ENCODE results near the gene HMGA1. TPM values are rescaled to one million over a fixed set of nuclear protein-coding genes. Genes with fewer than 3 reads are reported as not detected.

Gene HMGA1
- total and polyA plus RNA-seq, 2 of the 13 experiments (the other 11 are each of a cell fraction or from before 2014, with no cell fraction given): 117 to 145 TPM

- no peak for TF ChIP-seq NFIC (IDR thresholded peaks at IDR 0.05; ENCODE audit: low read length)
- TF ChIP-seq JUNB (CRISPR knock-in tag; IDR thresholded peaks at IDR 0.05; ENCODE audit: borderline replicate concordance): no peak
- no peak for TF ChIP-seq ZNF317 (CRISPR knock-in tag; IDR thresholded peaks at IDR 0.05)
- TF ChIP-seq SUZ12 (IDR thresholded peaks at IDR 0.05; ENCODE audit: low read depth, low read length): no peak
- no peak for TF ChIP-seq REST (IDR thresholded peaks at IDR 0.05; ENCODE audit: borderline replicate concordance in 1 of 2, low read depth in 1 of 2, low read length in 2 of 2)
- TF ChIP-seq, protein P1, sequence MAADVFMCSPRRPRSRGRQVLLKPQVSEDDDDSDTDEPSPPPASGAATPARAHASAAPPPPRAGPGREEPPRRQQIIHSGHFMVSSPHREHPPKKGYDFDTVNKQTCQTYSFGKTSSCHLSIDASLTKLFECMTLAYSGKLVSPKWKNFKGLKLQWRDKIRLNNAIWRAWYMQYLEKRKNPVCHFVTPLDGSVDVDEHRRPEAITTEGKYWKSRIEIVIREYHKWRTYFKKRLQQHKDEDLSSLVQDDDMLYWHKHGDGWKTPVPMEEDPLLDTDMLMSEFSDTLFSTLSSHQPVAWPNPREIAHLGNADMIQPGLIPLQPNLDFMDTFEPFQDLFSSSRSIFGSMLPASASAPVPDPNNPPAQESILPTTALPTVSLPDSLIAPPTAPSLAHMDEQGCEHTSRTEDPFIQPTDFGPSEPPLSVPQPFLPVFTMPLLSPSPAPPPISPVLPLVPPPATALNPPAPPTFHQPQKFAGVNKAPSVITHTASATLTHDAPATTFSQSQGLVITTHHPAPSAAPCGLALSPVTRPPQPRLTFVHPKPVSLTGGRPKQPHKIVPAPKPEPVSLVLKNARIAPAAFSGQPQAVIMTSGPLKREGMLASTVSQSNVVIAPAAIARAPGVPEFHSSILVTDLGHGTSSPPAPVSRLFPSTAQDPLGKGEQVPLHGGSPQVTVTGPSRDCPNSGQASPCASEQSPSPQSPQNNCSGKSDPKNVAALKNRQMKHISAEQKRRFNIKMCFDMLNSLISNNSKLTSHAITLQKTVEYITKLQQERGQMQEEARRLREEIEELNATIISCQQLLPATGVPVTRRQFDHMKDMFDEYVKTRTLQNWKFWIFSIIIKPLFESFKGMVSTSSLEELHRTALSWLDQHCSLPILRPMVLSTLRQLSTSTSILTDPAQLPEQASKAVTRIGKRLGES (CRISPR knock-in tag; IDR thresholded peaks at IDR 0.05; ENCODE audit: borderline replicate concordance): no peak; the same call in 1 of the 2 replicates
- no peak for TF ChIP-seq JARID2 (CRISPR knock-in tag; IDR thresholded peaks at IDR 0.05; ENCODE audit: insufficient replicate concordance)
- no peak for TF ChIP-seq ZFP62 (CRISPR knock-in tag; IDR thresholded peaks at IDR 0.05)
- peak; percentile 28; the same call in 1 of the 2 replicates for TF ChIP-seq SIN3B (IDR thresholded peaks at IDR 0.05; ENCODE audit: low read length)
- peak; percentile 51; the same call in 1 of the 2 replicates for TF ChIP-seq ZNF256 (CRISPR knock-in tag; conservative IDR thresholded peaks at IDR 0.05)
- TF ChIP-seq, protein P2, sequence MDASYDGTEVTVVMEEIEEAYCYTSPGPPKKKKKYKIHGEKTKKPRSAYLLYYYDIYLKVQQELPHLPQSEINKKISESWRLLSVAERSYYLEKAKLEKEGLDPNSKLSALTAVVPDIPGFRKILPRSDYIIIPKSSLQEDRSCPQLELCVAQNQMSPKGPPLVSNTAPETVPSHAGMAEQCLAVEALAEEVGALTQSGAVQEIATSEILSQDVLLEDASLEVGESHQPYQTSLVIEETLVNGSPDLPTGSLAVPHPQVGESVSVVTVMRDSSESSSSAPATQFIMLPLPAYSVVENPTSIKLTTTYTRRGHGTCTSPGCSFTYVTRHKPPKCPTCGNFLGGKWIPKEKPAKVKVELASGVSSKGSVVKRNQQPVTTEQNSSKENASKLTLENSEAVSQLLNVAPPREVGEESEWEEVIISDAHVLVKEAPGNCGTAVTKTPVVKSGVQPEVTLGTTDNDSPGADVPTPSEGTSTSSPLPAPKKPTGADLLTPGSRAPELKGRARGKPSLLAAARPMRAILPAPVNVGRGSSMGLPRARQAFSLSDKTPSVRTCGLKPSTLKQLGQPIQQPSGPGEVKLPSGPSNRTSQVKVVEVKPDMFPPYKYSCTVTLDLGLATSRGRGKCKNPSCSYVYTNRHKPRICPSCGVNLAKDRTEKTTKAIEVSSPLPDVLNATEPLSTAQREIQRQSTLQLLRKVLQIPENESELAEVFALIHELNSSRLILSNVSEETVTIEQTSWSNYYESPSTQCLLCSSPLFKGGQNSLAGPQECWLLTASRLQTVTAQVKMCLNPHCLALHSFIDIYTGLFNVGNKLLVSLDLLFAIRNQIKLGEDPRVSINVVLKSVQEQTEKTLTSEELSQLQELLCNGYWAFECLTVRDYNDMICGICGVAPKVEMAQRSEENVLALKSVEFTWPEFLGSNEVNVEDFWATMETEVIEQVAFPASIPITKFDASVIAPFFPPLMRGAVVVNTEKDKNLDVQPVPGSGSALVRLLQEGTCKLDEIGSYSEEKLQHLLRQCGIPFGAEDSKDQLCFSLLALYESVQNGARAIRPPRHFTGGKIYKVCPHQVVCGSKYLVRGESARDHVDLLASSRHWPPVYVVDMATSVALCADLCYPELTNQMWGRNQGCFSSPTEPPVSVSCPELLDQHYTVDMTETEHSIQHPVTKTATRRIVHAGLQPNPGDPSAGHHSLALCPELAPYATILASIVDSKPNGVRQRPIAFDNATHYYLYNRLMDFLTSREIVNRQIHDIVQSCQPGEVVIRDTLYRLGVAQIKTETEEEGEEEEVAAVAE (CRISPR knock-in tag; IDR thresholded peaks at IDR 0.05; ENCODE audit: borderline replicate concordance): 0 out of 2 replicates have a peak, but pooled peaks have one; percentile 65
- peak; percentile 45; the same call in 1 of the 2 replicates for TF ChIP-seq ETV5 (CRISPR knock-in tag; IDR thresholded peaks at IDR 0.05; ENCODE audit: borderline replicate concordance)
- no peak; the same call in 1 of the 2 replicates for TF ChIP-seq HIC2 (CRISPR knock-in tag; IDR thresholded peaks at IDR 0.05; ENCODE audit: low read depth)
- peak; percentile 93 for TF ChIP-seq ZNF274 (CRISPR knock-in tag; IDR thresholded peaks at IDR 0.05)
- TF ChIP-seq SATB2 (CRISPR knock-in tag; IDR thresholded peaks at IDR 0.05): no peak; the same call in 1 of the 2 replicates
Observed at GRCh38 chr6:34248727-34249468, 12.2 kb downstream of the HMGA1 start, which contains the start of gene SMIM29 (continued).

All from HepG2 (cell line).